Omental fat pad (tissue), 4 donors: ENCODE data around the gene ISCA2. TPM values are rescaled to one million over a fixed set of nuclear protein-coding genes. Genes with fewer than 3 reads are reported as not detected.

Experiments
- ATAC-seq: fragments of 150-250 bp; one replicate; pipeline ENCODE4 v1.9.1; 2016; ENCODE audit warnings: mild to moderate bottlenecking, moderate library complexity; ENCODE audit not compliant: low FRiP score
- DNase-seq: peaks from one replicate; pipeline ENCODE4 v3.0.0-alpha.2; 2019; ENCODE audit warnings: low spot score
- CTCF ChIP-seq, 3 donors: fragments of 450-650 bp; IDR thresholded peaks; one replicate each; pipeline ENCODE4 v1.5.1; 2016 to 2017; ENCODE audit warnings: antibody characterized with exemption in 3 of 3, mild to moderate bottlenecking in 3 of 3, moderate library complexity in 2 of 3
- total RNA-seq, 4 donors: library from RNA; depleted of rRNA; stranded (reverse); fragments of >200 nt; gene quantifications; one replicate each; pipeline ENCODE4 v1.1.0, GENCODE V29; 2016

The ISCA2 gene
- total RNA-seq, 4 donors from 2014 or later = 7.0 to 11.2 (median 9.2) TPM

- peak; percentile 54 for ATAC-seq
- DNase-seq = no peak
- no peak for TF ChIP-seq CTCF (IDR thresholded peaks at IDR 0.05)
These were observed 10.2 kb upstream of the ISCA2 start for GRCh38 chr14:74483321-74483720.

- DNase-seq (no peak), ATAC-seq (no peak)
- no peak for TF ChIP-seq CTCF (IDR thresholded peaks at IDR 0.05)
These were observed 7.4 kb upstream of the ISCA2 start for GRCh38 chr14:74486164-74486563.

GRCh38 chr14:74488786-74489397 is 4.7 kb upstream of the ISCA2 start:
- ATAC-seq = no peak

GRCh38 chr14:74490486-74490885 is 3.1 kb upstream of the ISCA2 start:
- TF ChIP-seq CTCF (IDR thresholded peaks at IDR 0.05) = no peak
- ATAC-seq (no peak), DNase-seq (no peak)

More at GRCh38 chr14:74488786-74489397, 4.7 kb upstream of the ISCA2 start:
- no peak for TF ChIP-seq CTCF (IDR thresholded peaks at IDR 0.05)
- no peak for DNase-seq

GRCh38 chr14:74491956-74492775 is 1.4 kb upstream of the ISCA2 start:
- TF ChIP-seq CTCF (IDR thresholded peaks at IDR 0.05) = no peak
- ATAC-seq = no peak

GRCh38 chr14:74492776-74493342 is 706 bp upstream of the ISCA2 start, which contains the start of gene NPC2:
Gene NPC2 (minus strand): TSS chr14:74493305. CDS start chr14:74493274, 31 bp downstream.
- ATAC-seq = no peak
- DNase-seq = peak; percentile 32
- no peak for TF ChIP-seq CTCF (IDR thresholded peaks at IDR 0.05)

More at GRCh38 chr14:74491956-74492775, 1.4 kb upstream of the ISCA2 start:
- DNase-seq = no peak
